IMR-90 (cell line): ENCODE data around the gene OSCAR. TPM values are rescaled to one million over a fixed set of nuclear protein-coding genes. Genes with fewer than 3 reads are reported as not detected.

Experiments used
- ATAC-seq: fragments of 200-7000 bp; cut with Tn5 transposase; 2 replicates; pipeline ENCODE4 v1.9.1; 2020; ENCODE audit warnings: low read depth, mild to moderate bottlenecking, moderate library complexity
- BruUV-seq: library from RNA; stranded (reverse); fragments of 400-500 nt; replicated peaks from 2 replicates; lab custom pipeline; 2021; lab: Mats Ljungman, UMichigan
- CTCF ChIA-PET: fragments of 300-600 bp; formaldehyde crosslinking; extraction: SDS; loops from one replicate; lab custom pipeline; 2021; ENCODE audit warnings: antibody characterized with exemption; lab: Yijun Ruan, JAX
- POLR2A ChIA-PET: fragments of 300-600 bp; sonication (Branson Sonifier 250); formaldehyde crosslinking; loops from one replicate; lab custom pipeline; 2022; ENCODE audit warnings: antibody characterized with exemption; ENCODE audit not compliant: unreplicated experiment; lab: Charles Lee
- DNase-seq: peaks from one replicate; pipeline ENCODE4 v3.0.0; 2013
- H2AFZ ChIP-seq: replicated peaks from 2 replicates; pipeline ENCODE3; 2013; ENCODE audit warnings: low read length, mild to moderate bottlenecking; ENCODE audit not compliant: poor library complexity
- H2AK5ac ChIP-seq: 2 replicates; pipeline ENCODE4 v1.6.1; 2013; ENCODE audit warnings: low read depth, low read length, inconsistent platforms
- H2AK9ac ChIP-seq: replicated peaks from 2 replicates; pipeline ENCODE3; 2013; ENCODE audit warnings: mild to moderate bottlenecking, low read depth, low read length, moderate library complexity; ENCODE audit not compliant: poor library complexity
- H2BK120ac ChIP-seq: 2 replicates; pipeline ENCODE4 v1.6.1; 2013; ENCODE audit warnings: low read depth, low read length, inconsistent platforms
- H2BK15ac ChIP-seq: 3 replicates; pipeline ENCODE4 v1.6.1; 2013; ENCODE audit warnings: low read depth, low read length, inconsistent platforms
- H2BK20ac ChIP-seq: 2 replicates; pipeline ENCODE4 v1.6.1; 2013; ENCODE audit warnings: low read depth, mild to moderate bottlenecking, inconsistent platforms, low read length, moderate library complexity
- H2BK5ac ChIP-seq: 2 replicates; pipeline ENCODE4 v1.6.1; 2013; ENCODE audit warnings: mild to moderate bottlenecking, low read depth, low read length, inconsistent platforms; ENCODE audit not compliant: poor library complexity, severe bottlenecking
- H3K14ac ChIP-seq: replicated peaks from 2 replicates; pipeline ENCODE4 v1.6.1; 2013; ENCODE audit warnings: low read depth, low read length, inconsistent platforms
- H3K18ac ChIP-seq: 2 replicates; pipeline ENCODE4 v1.6.1; 2013; ENCODE audit warnings: low read depth, low read length, control low read depth
- H3K23ac ChIP-seq: 2 replicates; pipeline ENCODE4 v1.6.1; 2013; ENCODE audit warnings: low read depth, low read length, inconsistent platforms
- H3K27ac ChIP-seq: 2 replicates; pipeline ENCODE4 v1.5.1; 2013; ENCODE audit warnings: mild to moderate bottlenecking, control low read depth, low read length; ENCODE audit not compliant: insufficient read depth
- H3K27me3 ChIP-seq: 2 replicates; pipeline ENCODE4 v1.6.1; 2013; ENCODE audit warnings: low read length; ENCODE audit not compliant: control insufficient read depth, insufficient read depth
- H3K36me3 ChIP-seq: 2 replicates; pipeline ENCODE4 v1.6.1; 2013; ENCODE audit warnings: low read length, mixed read lengths; ENCODE audit not compliant: control insufficient read depth, insufficient read depth
- H3K4ac ChIP-seq: 2 replicates; pipeline ENCODE4 v1.6.1; 2013; ENCODE audit warnings: low read depth, low read length, inconsistent platforms
- H3K4me1 ChIP-seq: 2 replicates; pipeline ENCODE4 v1.6.1; 2013; ENCODE audit warnings: low read length, mixed read lengths; ENCODE audit not compliant: control insufficient read depth, insufficient read depth
- H3K4me2 ChIP-seq: 2 replicates; pipeline ENCODE4 v1.6.1; 2013; ENCODE audit warnings: low read depth, mild to moderate bottlenecking, control low read depth, low read length, moderate library complexity
- H3K4me3 ChIP-seq: 2 replicates; pipeline ENCODE4 v1.5.1; 2013; ENCODE audit warnings: low read depth, mild to moderate bottlenecking, control low read depth, low read length, moderate library complexity; ENCODE audit not compliant: insufficient read depth
- H3K56ac ChIP-seq: 2 replicates; pipeline ENCODE4 v1.6.1; 2013; ENCODE audit warnings: low read length, inconsistent platforms; ENCODE audit not compliant: insufficient read depth; ENCODE audit errors: extremely low read depth
- H3K79me1 ChIP-seq, 2 experiments: 2 replicates each; pipeline ENCODE4 v1.6.1; 2013; ENCODE audit warnings: low read length in 2 of 2, inconsistent platforms in 1 of 2, low read depth in 1 of 2
- H3K9ac ChIP-seq: 2 replicates; pipeline ENCODE4 v1.6.1; 2013; ENCODE audit warnings: low read depth, low read length, control low read depth
- H3K9me1 ChIP-seq: 2 replicates; pipeline ENCODE4 v1.6.1; 2013; ENCODE audit warnings: low read length, inconsistent platforms; ENCODE audit not compliant: insufficient read depth
- H3K9me3 ChIP-seq: 2 replicates; pipeline ENCODE4 v1.6.1; 2013; ENCODE audit warnings: low read length; ENCODE audit not compliant: control insufficient read depth, insufficient read depth
- H4K20me1 ChIP-seq: 2 replicates; pipeline ENCODE4 v1.6.1; 2013; ENCODE audit warnings: low read length, inconsistent platforms; ENCODE audit not compliant: insufficient read depth
- H4K5ac ChIP-seq: 2 replicates; pipeline ENCODE4 v1.6.1; 2013; ENCODE audit warnings: mild to moderate bottlenecking, low read depth, low read length, control low read depth
- H4K8ac ChIP-seq, 2 experiments: 2 replicates each; pipeline ENCODE4 v1.6.1; 2013; ENCODE audit warnings: low read depth in 2 of 2, low read length in 2 of 2, control low read depth in 1 of 2, inconsistent platforms in 1 of 2
- H4K91ac ChIP-seq: 2 replicates; pipeline ENCODE4 v1.6.1; 2013; ENCODE audit warnings: low read depth, low read length, inconsistent platforms; ENCODE audit not compliant: insufficient read depth
- BHLHE40 ChIP-seq: fragments of 150-350 bp; IDR thresholded peaks from 2 replicates; pipeline ENCODE4 v1.6.1; 2016; ENCODE audit warnings: mild to moderate bottlenecking, low read depth, low read length
- CEBPB ChIP-seq: IDR thresholded peaks from 2 replicates; pipeline ENCODE4 v1.6.1; 2012; ENCODE audit warnings: low read depth, low read length, improper control_type of control experiment
- CHD1 ChIP-seq: IDR thresholded peaks from 2 replicates; pipeline ENCODE4 v1.6.1; 2012; ENCODE audit warnings: low read depth, low read length, improper control_type of control experiment
- ELK1 ChIP-seq: fragments of 150-350 bp; IDR thresholded peaks from 2 replicates; pipeline ENCODE4 v1.6.1; 2016; ENCODE audit warnings: low read depth, mild to moderate bottlenecking, low read length, moderate library complexity, borderline replicate concordance
- FOS ChIP-seq: fragments of 150-350 bp; IDR thresholded peaks from 2 replicates; pipeline ENCODE4 v1.6.1; 2016; ENCODE audit warnings: low read depth, low read length
- MAZ ChIP-seq: IDR thresholded peaks from 2 replicates; pipeline ENCODE4 v1.6.1; 2012; ENCODE audit warnings: low read depth, mild to moderate bottlenecking, low read length, improper control_type of control experiment, moderate library complexity, borderline replicate concordance
- MXI1 ChIP-seq: IDR thresholded peaks from 2 replicates; pipeline ENCODE4 v1.6.1; 2012; ENCODE audit warnings: low read depth, mild to moderate bottlenecking, low read length, moderate library complexity, borderline replicate concordance
- NFE2L2 ChIP-seq: fragments of 150-350 bp; IDR thresholded peaks from 2 replicates; pipeline ENCODE4 v1.6.1; 2016; ENCODE audit warnings: low read depth, mild to moderate bottlenecking, low read length
- POLR2A ChIP-seq: IDR thresholded peaks from 2 replicates; pipeline ENCODE4 v1.6.1; 2012; ENCODE audit warnings: mild to moderate bottlenecking, low read depth, low read length
- RAD21 ChIP-seq: IDR thresholded peaks from 2 replicates; pipeline ENCODE4 v1.6.1; 2012; ENCODE audit warnings: low read length, improper control_type of control experiment
- RCOR1 ChIP-seq: IDR thresholded peaks from 2 replicates; pipeline ENCODE4 v1.6.1; 2012; ENCODE audit warnings: mild to moderate bottlenecking, low read length, improper control_type of control experiment; ENCODE audit not compliant: insufficient replicate concordance
- RFX5 ChIP-seq: IDR thresholded peaks from 2 replicates; pipeline ENCODE4 v1.8.0; 2012; ENCODE audit warnings: low read depth, mild to moderate bottlenecking, low read length, moderate library complexity
- SMC3 ChIP-seq: fragments of 150-350 bp; IDR thresholded peaks from 2 replicates; pipeline ENCODE4 v1.6.1; 2016; ENCODE audit warnings: low read depth, mild to moderate bottlenecking, antibody characterized with exemption, low read length, moderate library complexity
- USF2 ChIP-seq: fragments of 150-350 bp; IDR thresholded peaks from 2 replicates; pipeline ENCODE4 v1.6.1; 2017; ENCODE audit warnings: mild to moderate bottlenecking, antibody characterized with exemption, low read length, low read depth
- WGBS, 2 experiments: methylation state at CpG; one replicate each; pipeline versions ENCODE4 v1.1.5 to v1.1.7; 2013; ENCODE audit warnings: missing lambda C conversion rate in 2 of 2; ENCODE audit not compliant: insufficient read length in 1 of 2; ENCODE audit errors: extremely low coverage in 2 of 2; 5-methylcytosine and 5-hydroxymethylcytosine counted together
- dilution Hi-C: fragments of 300-500 bp; cut with HindIII; formaldehyde crosslinking; loops from one replicate; pipeline ENCODE4 v1.14.3; 2018; ENCODE audit warnings: low sequenced_read_pairs; ENCODE audit not compliant: unreplicated experiment
- in situ Hi-C: fragments of 300-500 bp; cut with MboI; formaldehyde crosslinking; loops from 3 replicates; pipeline ENCODE4 v1.14.3; 2019; ENCODE audit warnings: low sequenced_read_pairs, inconsistent platforms, mixed read lengths
- intact Hi-C: fragments of 100-400 bp; cut with micrococcal nuclease; formaldehyde crosslinking; loops from 2 replicates; pipeline ENCODE4 v1.10.0; 2022
- polyA plus RNA-seq, 3 experiments: library from polyadenylated mRNA; depleted of rRNA; stranded (reverse); fragments of >200 nt; gene quantifications; 2 replicates each; pipeline ENCODE4 v1.2.3, GENCODE V29; 2012; ENCODE audit warnings: low replicate concordance in 1 of 3
- total RNA-seq: library from RNA; depleted of rRNA; stranded (reverse); fragments of >200 nt; gene quantifications from 2 replicates; pipeline ENCODE4 v1.2.3, GENCODE V29; 2012
- TF ChIP-seq, protein P1 (sequence below): conservative IDR thresholded peaks from 2 replicates; pipeline ENCODE4 v1.5.1; 2012; ENCODE audit warnings: mild to moderate bottlenecking, low read depth, low read length, improper control_type of control experiment

OSCAR gene
- total and polyA plus RNA-seq, 2 of the 4 experiments (the other 2 are of a cell fraction) = 0.15 TPM; not detected in 1

- dilution Hi-C loops (no loop called here), intact Hi-C loops (loop anchor here (5.0 to 10.0 kb wide), 2 partner anchors 292 to 765 kb away; partner anchors contain the start of gene ZNF845)
- CTCF ChIA-PET = interaction anchor here (0.7 kb wide), 1 partner anchor 128 kb away, joined by 3 read pairs; no protein-coding TSS in a partner anchor
- TF ChIP-seq, protein P1, sequence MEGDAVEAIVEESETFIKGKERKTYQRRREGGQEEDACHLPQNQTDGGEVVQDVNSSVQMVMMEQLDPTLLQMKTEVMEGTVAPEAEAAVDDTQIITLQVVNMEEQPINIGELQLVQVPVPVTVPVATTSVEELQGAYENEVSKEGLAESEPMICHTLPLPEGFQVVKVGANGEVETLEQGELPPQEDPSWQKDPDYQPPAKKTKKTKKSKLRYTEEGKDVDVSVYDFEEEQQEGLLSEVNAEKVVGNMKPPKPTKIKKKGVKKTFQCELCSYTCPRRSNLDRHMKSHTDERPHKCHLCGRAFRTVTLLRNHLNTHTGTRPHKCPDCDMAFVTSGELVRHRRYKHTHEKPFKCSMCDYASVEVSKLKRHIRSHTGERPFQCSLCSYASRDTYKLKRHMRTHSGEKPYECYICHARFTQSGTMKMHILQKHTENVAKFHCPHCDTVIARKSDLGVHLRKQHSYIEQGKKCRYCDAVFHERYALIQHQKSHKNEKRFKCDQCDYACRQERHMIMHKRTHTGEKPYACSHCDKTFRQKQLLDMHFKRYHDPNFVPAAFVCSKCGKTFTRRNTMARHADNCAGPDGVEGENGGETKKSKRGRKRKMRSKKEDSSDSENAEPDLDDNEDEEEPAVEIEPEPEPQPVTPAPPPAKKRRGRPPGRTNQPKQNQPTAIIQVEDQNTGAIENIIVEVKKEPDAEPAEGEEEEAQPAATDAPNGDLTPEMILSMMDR = no peak
- TF ChIP-seq SMC3 (no peak), BHLHE40 (no peak), MAZ (no peak), ELK1 (no peak), RAD21 (no peak), RFX5 (no peak), CHD1 (no peak), NFE2L2 (no peak), USF2 (no peak), RCOR1 (no peak), MXI1 (no peak), FOS (no peak), CEBPB (no peak), POLR2A (no peak)
These were observed 1.3 kb downstream of the OSCAR start for GRCh38 chr19:54099190-54099902.

More at GRCh38 chr19:54099190-54099902, 1.3 kb downstream of the OSCAR start:
- Histone ChIP-seq H3K18ac (no peak overlapping the region), H3K27me3 (peaks cover 3% of the 10 kb centered on the region; the same call in 1 of the 2 replicates), H4K8ac (no peak overlapping the region), H3K4me2 (no peak overlapping the region), H3K27ac (no peak overlapping the region), H2AFZ (no peak overlapping the region), H3K4ac (no peak overlapping the region), H3K9me1 (no peaks in the 10 kb centered on the region), H3K9me3 (no peaks in the 10 kb centered on the region), H4K20me1 (no peaks in the 10 kb centered on the region), H2BK20ac (no peak overlapping the region), H3K4me1 (peaks cover 6% of the 10 kb centered on the region), H3K23ac (no peak overlapping the region), H4K5ac (no peak overlapping the region), H2BK120ac (no peak overlapping the region), H2AK5ac (no peak overlapping the region), H3K9ac (no peak overlapping the region), H2BK15ac (no peak overlapping the region), H4K91ac (no peak overlapping the region), H2BK5ac (no peak overlapping the region), H2AK9ac (no peak overlapping the region), H3K36me3 (no peaks in the 10 kb centered on the region), H3K79me1 (peaks cover 4 to 13% of the 10 kb centered on the region in 2 experiments), H3K4me3 (no peak overlapping the region), H3K14ac (no peak overlapping the region), H3K56ac (no peak overlapping the region)
- POLR2A ChIA-PET = no interaction called here
- WGBS, 2 experiments = no CpG with 5 or more reads among the region's 12 CpGs
- DNase-seq (no peak), ATAC-seq (no peak)
- BruUV-seq = no TSS peak
- in situ Hi-C loops = no loop called here
